ENCODE results near the gene ADGRB3. TPM values are rescaled to one million over a fixed set of nuclear protein-coding genes. Genes with fewer than 3 reads are reported as not detected.

Gene ADGRB3
- total RNA-seq, 1 donor from 2014 or later, result 2.4 TPM

DNA sequence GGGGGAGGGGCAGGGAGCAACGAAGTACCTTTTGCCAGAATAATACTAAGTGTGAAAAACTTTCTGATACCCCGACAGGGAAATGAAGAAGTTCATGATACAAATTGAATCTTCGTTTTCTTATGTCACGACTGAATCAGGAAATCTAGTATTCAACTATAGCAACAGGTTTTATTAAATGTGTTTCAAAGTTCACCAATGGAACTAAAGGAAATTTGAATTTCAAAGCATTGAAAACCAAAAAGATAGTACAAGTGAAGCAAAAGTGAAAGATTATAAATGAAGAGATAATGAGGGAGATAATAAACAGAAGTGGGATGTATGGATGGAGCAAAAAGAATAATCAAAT is 333.2 kb downstream of the ADGRB3 start:
- Mint-ChIP-seq H3K4me3 (ENCODE audit: unreplicated experiment) (no peak overlapping the region), H3K36me3 (ENCODE audit: low read depth, unreplicated experiment) (no peaks in the 10 kb centered on the region), H3K27me3 (ENCODE audit: unreplicated experiment) (no peaks in the 10 kb centered on the region), H3K27ac (ENCODE audit: unreplicated experiment) (no peak overlapping the region), H3K9me3 (ENCODE audit: unreplicated experiment) (no peaks in the 10 kb centered on the region), H3K4me1 (ENCODE audit: unreplicated experiment) (peaks cover 4% of the 10 kb centered on the region)
- TF ChIP-seq, protein P1, sequence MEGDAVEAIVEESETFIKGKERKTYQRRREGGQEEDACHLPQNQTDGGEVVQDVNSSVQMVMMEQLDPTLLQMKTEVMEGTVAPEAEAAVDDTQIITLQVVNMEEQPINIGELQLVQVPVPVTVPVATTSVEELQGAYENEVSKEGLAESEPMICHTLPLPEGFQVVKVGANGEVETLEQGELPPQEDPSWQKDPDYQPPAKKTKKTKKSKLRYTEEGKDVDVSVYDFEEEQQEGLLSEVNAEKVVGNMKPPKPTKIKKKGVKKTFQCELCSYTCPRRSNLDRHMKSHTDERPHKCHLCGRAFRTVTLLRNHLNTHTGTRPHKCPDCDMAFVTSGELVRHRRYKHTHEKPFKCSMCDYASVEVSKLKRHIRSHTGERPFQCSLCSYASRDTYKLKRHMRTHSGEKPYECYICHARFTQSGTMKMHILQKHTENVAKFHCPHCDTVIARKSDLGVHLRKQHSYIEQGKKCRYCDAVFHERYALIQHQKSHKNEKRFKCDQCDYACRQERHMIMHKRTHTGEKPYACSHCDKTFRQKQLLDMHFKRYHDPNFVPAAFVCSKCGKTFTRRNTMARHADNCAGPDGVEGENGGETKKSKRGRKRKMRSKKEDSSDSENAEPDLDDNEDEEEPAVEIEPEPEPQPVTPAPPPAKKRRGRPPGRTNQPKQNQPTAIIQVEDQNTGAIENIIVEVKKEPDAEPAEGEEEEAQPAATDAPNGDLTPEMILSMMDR (IDR thresholded peaks at IDR 0.05; ENCODE audit: unreplicated experiment), result peak; percentile 45
- no peak for DNase-seq (ENCODE audit: low spot score)

DNA sequence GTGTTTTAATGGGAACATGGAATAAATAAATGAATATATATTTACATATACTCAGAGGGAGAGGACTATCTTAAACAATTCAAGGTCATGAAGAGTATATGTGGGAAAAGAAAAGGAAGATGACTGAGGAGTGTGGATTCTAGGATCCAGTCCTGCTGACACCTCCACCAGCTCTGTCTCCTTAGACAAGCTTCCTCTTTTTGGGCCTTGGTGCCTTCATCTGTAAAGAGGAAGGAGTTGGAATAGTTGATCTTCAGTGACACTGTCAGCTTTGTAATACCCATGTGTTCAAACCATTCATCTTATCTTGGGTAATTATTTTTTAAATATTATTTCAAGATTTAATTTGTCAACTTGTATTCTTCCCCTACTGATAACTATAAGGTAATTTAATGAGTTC is 338.0 kb downstream of the ADGRB3 start:
- no peak overlapping the region for H3K4me3 Mint-ChIP-seq (ENCODE audit: unreplicated experiment)

DNA sequence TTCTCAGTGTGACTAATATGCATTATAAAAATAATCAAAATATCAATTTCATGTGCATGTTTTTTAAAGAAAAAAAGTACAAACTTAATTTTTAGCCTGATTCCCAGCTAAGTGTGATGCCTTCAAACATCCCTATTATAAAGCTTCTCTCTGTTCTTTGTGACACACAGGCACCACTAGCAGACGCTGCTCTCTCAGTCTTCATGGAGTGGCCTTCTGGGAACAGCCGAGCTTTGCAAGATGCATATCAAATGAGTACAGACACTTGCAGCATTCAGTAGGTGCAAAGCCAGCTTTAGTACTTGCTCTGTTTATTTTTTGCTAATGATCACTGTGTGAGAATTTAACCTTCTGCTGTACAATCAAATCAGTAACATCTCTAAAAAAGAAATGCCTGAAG is 340.0 kb downstream of the ADGRB3 start:
- H3K4me3 Mint-ChIP-seq (ENCODE audit: unreplicated experiment), result no peak overlapping the region
- no peaks in the 10 kb centered on the region for H3K27me3 Mint-ChIP-seq (ENCODE audit: unreplicated experiment)
- no peak for DNase-seq (ENCODE audit: low spot score)
- no peaks in the 10 kb centered on the region for H3K36me3 Mint-ChIP-seq (ENCODE audit: low read depth, unreplicated experiment)
- no peak overlapping the region for H3K27ac Mint-ChIP-seq (ENCODE audit: unreplicated experiment)
- H3K9me3 Mint-ChIP-seq (ENCODE audit: unreplicated experiment), result no peaks in the 10 kb centered on the region
- H3K4me1 Mint-ChIP-seq (ENCODE audit: unreplicated experiment), result no peaks in the 10 kb centered on the region
- TF ChIP-seq, protein P1 (IDR thresholded peaks at IDR 0.05; ENCODE audit: unreplicated experiment), result no peak

More for the DNA sequence above, 338.0 kb downstream of the ADGRB3 start:
- H3K9me3 Mint-ChIP-seq (ENCODE audit: unreplicated experiment), result no peaks in the 10 kb centered on the region
- no peak for DNase-seq (ENCODE audit: low spot score)
- H3K27ac Mint-ChIP-seq (ENCODE audit: unreplicated experiment), result no peak overlapping the region
- no peaks in the 10 kb centered on the region for H3K27me3 Mint-ChIP-seq (ENCODE audit: unreplicated experiment)
- TF ChIP-seq, protein P1 (IDR thresholded peaks at IDR 0.05; ENCODE audit: unreplicated experiment), result no peak
- H3K36me3 Mint-ChIP-seq (ENCODE audit: low read depth, unreplicated experiment), result no peaks in the 10 kb centered on the region
- H3K4me1 Mint-ChIP-seq (ENCODE audit: unreplicated experiment), result no peaks in the 10 kb centered on the region

DNA sequence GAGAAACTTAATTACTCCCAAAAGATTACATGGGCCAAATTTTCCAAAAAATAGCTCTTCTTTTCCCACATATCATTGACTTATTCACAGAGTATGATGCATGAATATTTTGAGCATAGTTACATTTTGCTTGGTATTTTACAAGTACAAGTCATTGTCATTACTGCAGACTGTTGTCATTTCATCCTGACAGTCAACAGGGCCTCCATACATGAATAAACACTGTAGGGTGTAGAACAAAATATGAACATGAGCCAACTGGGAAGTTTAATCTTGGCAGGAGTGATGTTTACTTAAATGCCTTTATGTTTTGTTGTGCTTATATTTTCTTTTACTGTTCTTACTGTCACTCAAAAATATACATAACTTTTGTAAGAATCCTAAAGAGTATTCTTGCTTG is 340.7 kb downstream of the ADGRB3 start:
- Mint-ChIP-seq H3K27me3 (ENCODE audit: unreplicated experiment) (no peaks in the 10 kb centered on the region), H3K36me3 (ENCODE audit: low read depth, unreplicated experiment) (no peaks in the 10 kb centered on the region), H3K27ac (ENCODE audit: unreplicated experiment) (no peak overlapping the region), H3K4me3 (ENCODE audit: unreplicated experiment) (no peak overlapping the region), H3K4me1 (ENCODE audit: unreplicated experiment) (no peaks in the 10 kb centered on the region), H3K9me3 (ENCODE audit: unreplicated experiment) (no peaks in the 10 kb centered on the region)
- DNase-seq (ENCODE audit: low spot score), result no peak
- TF ChIP-seq, protein P1 (IDR thresholded peaks at IDR 0.05; ENCODE audit: unreplicated experiment), result no peak

DNA sequence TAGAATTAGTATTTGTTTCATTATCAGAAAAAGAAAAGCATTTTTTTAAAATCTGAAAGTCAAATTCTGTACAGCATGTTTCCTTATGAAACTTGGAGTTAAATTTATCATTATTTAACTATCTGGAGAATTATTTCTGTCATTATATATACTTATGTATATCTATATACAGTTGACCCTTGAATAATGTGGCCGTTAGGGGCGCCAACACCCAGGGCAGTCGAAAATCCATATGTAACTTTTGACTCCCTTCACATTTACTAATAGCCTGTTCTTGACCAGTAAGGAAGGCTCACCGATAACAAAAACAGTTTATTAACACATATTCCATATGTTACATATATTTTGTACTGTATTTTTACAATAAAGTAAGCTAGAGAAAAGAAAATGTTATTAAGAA is 341.2 kb downstream of the ADGRB3 start:
- Mint-ChIP-seq H3K4me3 (ENCODE audit: unreplicated experiment) (no peak overlapping the region), H3K27me3 (ENCODE audit: unreplicated experiment) (no peaks in the 10 kb centered on the region), H3K9me3 (ENCODE audit: unreplicated experiment) (no peaks in the 10 kb centered on the region), H3K4me1 (ENCODE audit: unreplicated experiment) (no peaks in the 10 kb centered on the region), H3K36me3 (ENCODE audit: low read depth, unreplicated experiment) (no peaks in the 10 kb centered on the region), H3K27ac (ENCODE audit: unreplicated experiment) (no peak overlapping the region)
- TF ChIP-seq, protein P1 (IDR thresholded peaks at IDR 0.05; ENCODE audit: unreplicated experiment), result no peak
- no peak for DNase-seq (ENCODE audit: low spot score)
